Psoas muscle (tissue), 8 donors: Measurements from ENCODE around the gene PDZRN4. TPM values are rescaled to one million over a fixed set of nuclear protein-coding genes. Genes with fewer than 3 reads are reported as not detected.

Experiments
- ATAC-seq, 4 donors: fragments of 200-7000 bp; cut with Tn5 transposase; one replicate each; pipeline ENCODE4 v1.9.1; 2020; ENCODE audit warnings: moderate library complexity in 3 of 4, mild to moderate bottlenecking in 2 of 4
- DNase-seq, 2 donors: peaks; one replicate each; pipeline ENCODE4 v3.0.0-alpha.2; 2020
- H3K27ac ChIP-seq: fragments of 200-600 bp; one replicate; pipeline ENCODE4 v1.8.0; 2022
- H3K27me3 ChIP-seq, 3 donors: fragments of 200-600 bp in 1 of 3; one replicate each; pipeline versions ENCODE4 v1.6.1 to v1.8.0; 2013 to 2022; ENCODE audit warnings: low read length in 2 of 3, mild to moderate bottlenecking in 2 of 3, moderate library complexity in 1 of 3; ENCODE audit not compliant: insufficient read depth in 3 of 3
- H3K36me3 ChIP-seq, 2 donors: fragments of 200-600 bp in 1 of 2; one replicate each; pipeline versions ENCODE4 v1.6.1 to v1.8.0; 2013 to 2022; ENCODE audit warnings: low read depth in 1 of 2, mild to moderate bottlenecking in 1 of 2, moderate library complexity in 1 of 2; ENCODE audit not compliant: insufficient read depth in 1 of 2
- H3K4me1 ChIP-seq: fragments of 200-600 bp; one replicate; pipeline ENCODE4 v1.8.0; 2022
- H3K4me3 ChIP-seq: fragments of 200-600 bp; one replicate; pipeline ENCODE4 v1.8.0; 2022; ENCODE audit warnings: mild to moderate bottlenecking
- H3K9me3 ChIP-seq: fragments of 200-600 bp; one replicate; pipeline ENCODE4 v1.8.0; 2022
- CTCF ChIP-seq: fragments of 200-600 bp; IDR thresholded peaks from one replicate; pipeline ENCODE4 v1.8.0; 2022; ENCODE audit warnings: antibody characterized with exemption
- WGBS, 3 donors: extraction: QIAGEN DNeasy Blood & Tissue Kit; methylation state at CpG; one replicate each; pipeline versions ENCODE4 v1.1.6 to v1.1.7; 2013; 5-methylcytosine and 5-hydroxymethylcytosine counted together
- intact Hi-C, 2 donors: fragments of 100-400 bp; cut with DNase I; formaldehyde crosslinking; loops; one replicate each; pipeline versions ENCODE4 v1.11.0 to v1.14.2; 2022
- polyA plus RNA-seq, 3 donors: library from polyadenylated mRNA; stranded (reverse); fragments of 200-250 nt; gene quantifications; one replicate each; pipeline ENCODE4 v1.2.3, GENCODE V29; 2013
- total RNA-seq, 4 donors: library from RNA; stranded (reverse); fragmentation: NEBNext Ultra II Directional in 2 of 4; extraction: Animal tissue kit (Norgen Biotek cat#: 25700) in 2 of 4; gene quantifications; one replicate each; pipeline versions ENCODE4 v1.2.1 to v1.2.4, GENCODE V29; 2021 to 2023
- donor health status: healthy with polysubstance abuse.
- donor health status: DM: no; HTN: no; CAD: no; lungs with moderate emphysema.
- donor health status: Bipolar disorder and iron deficiency.
- donor health status: healthy.
- donor health status: DM: yes; HTN: yes; CAD: no.
- donor health status: DM: no; HTN: no; CAD: no.
- donor health status: DM: no; HTN: no; CAD: no.
- donor health status: DM: yes; HTN: yes; CAD: no.

Gene PDZRN4
- total and polyA plus RNA-seq, 7 donors = 0.11 to 0.39 (median 0.20) TPM; not detected in 1

GRCh38 chr12:41452838-41453407, 264.8 kb downstream of the PDZRN4 start:
- H3K4me3 ChIP-seq = no peak overlapping the region
- WGBS, 3 donors = 56 to 61% (median 56%) methylated on average over 6 of the region's 6 CpGs
- intact Hi-C loops = no loop called here
- no peaks in the 10 kb centered on the region for H3K36me3 ChIP-seq
- ATAC-seq (no peak), DNase-seq (no peak)
- no peak for TF ChIP-seq CTCF
- no peaks in the 10 kb centered on the region for H3K4me1 ChIP-seq
- H3K9me3 ChIP-seq = no peaks in the 10 kb centered on the region
- H3K27me3 ChIP-seq = no peaks in the 10 kb centered on the region
- no peak overlapping the region for H3K27ac ChIP-seq

GRCh38 chr12:41453409-41453808, 265.3 kb downstream of the PDZRN4 start:
- H3K27me3 ChIP-seq = no peaks in the 10 kb centered on the region
- H3K36me3 ChIP-seq = no peaks in the 10 kb centered on the region
- no peak for TF ChIP-seq CTCF
- 90 to 92% (median 92%) methylated on average over 4 of the region's 4 CpGs for WGBS, 3 donors
- no peak for DNase-seq
- no peaks in the 10 kb centered on the region for H3K4me1 ChIP-seq
- no peak overlapping the region for H3K27ac ChIP-seq
- no peak overlapping the region for H3K4me3 ChIP-seq
- no peak for ATAC-seq
- no peaks in the 10 kb centered on the region for H3K9me3 ChIP-seq
- intact Hi-C loops = no loop called here

- ATAC-seq = no peak
- Histone ChIP-seq H3K27ac (no peak overlapping the region), H3K36me3 (no peaks in the 10 kb centered on the region), H3K4me1 (no peaks in the 10 kb centered on the region), H3K9me3 (no peaks in the 10 kb centered on the region), H3K4me3 (no peak overlapping the region), H3K27me3 (no peaks in the 10 kb centered on the region)
- TF ChIP-seq CTCF = no peak
- intact Hi-C loops = no loop called here
- 46 to 59% (median 50%) methylated on average over 2 of the region's 2 CpGs for WGBS, 3 donors
- DNase-seq = no peak
These were observed 271.2 kb downstream of the PDZRN4 start for GRCh38 chr12:41459111-41459905.

GRCh38 chr12:41459906-41460214, 271.7 kb downstream of the PDZRN4 start:
- DNase-seq (no peak), ATAC-seq (no peak)
- H3K27ac ChIP-seq = no peak overlapping the region
- H3K36me3 ChIP-seq = no peaks in the 10 kb centered on the region
- 69 to 77% (median 70%) methylated on average over 1 of the region's 1 CpG for WGBS, 3 donors
- no peaks in the 10 kb centered on the region for H3K27me3 ChIP-seq
- TF ChIP-seq CTCF = no peak
- intact Hi-C loops = no loop called here
- no peaks in the 10 kb centered on the region for H3K9me3 ChIP-seq
- no peak overlapping the region for H3K4me3 ChIP-seq
- H3K4me1 ChIP-seq = no peaks in the 10 kb centered on the region
